HG02588 (cell line): Measurements from ENCODE around the gene MRPL51.
"Not testable (repeated sequence)": the region's sequence is repeated elsewhere in the genome, so short reads cannot be mapped to it uniquely, and the experiment has no call there.

ENCODE experiments used
- ATAC-seq: cut with Tn5 transposase; IDR thresholded peaks from one replicate; pipeline ENCODE4 v1.9.1; 2021; ENCODE audit warnings: mild to moderate bottlenecking, moderate library complexity; ENCODE audit not compliant: unreplicated experiment

MRPL51 gene

DNA sequence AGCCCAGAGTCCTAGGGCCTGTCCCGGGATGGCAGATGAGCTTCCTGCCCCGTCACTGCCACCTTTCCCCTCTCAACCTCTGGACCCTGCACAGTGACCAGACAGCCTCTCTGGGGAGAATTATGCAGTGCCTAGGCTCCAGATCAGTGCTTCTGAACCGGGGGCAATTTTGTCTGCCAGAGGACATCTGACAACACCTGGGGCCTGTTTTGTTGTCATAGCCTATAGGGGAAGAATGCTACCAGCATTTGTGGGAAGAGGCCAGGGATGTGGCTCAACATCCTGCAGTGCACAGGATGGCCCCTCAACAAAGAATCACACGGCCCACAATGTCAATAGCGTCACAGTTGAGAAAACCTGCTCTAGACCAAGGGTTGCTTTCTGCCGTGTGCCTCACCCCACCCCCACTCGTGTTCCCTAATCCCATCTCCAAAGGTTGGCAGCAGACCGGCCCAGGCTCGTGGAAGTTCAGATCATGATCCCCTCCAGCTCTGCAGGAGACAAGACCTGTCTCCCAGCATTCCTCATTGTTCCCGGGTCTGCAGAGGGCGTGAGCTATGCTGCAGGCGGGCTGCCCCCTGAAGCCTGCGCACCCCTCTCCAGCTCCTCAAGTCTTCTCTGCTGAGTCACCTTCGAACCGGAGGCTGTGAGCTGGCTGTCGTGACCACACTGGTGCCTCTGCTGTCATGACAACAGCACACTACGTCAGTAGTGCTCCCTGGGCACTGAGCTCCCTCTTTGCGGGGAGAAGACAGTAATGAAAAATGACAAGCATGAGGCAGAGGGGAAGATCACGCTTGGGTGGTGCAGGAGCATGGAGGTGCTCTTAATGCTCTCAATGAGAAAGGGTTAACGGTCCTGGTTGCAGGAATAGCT lies 39.2 kb upstream of the MRPL51 start:
- ATAC-seq, result no peak

DNA sequence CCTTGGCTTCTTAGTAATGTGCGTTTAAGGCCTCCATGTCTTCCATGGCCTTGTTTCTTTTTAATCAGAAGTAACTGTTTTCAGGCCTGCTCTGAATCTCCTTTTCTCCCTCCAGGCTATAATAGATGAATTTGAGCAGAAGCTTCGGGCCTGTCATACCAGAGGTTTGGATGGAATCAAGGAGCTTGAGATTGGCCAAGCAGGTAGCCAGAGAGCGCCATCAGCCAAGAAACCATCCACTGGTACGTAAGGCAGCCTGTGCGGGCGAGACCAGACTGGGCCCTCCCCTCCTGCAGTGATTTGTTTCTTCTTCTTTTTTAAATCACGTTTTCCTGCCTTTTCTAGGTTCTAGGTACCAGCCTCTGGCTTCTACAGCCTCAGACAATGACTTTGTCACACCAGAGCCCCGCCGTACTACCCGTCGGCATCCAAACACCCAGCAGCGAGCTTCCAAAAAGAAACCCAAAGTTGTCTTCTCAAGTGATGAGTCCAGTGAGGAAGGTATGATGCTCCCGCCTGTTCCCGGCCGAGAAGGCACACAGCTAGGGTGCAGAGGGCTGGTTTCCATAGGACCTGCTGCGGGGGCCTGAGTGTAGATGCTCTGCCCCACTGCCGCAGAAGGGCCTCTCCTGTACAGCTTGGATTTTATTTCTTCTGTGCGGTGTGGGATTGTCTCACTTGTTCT lies 37.7 kb upstream of the MRPL51 start:
- ATAC-seq, result no peak

DNA sequence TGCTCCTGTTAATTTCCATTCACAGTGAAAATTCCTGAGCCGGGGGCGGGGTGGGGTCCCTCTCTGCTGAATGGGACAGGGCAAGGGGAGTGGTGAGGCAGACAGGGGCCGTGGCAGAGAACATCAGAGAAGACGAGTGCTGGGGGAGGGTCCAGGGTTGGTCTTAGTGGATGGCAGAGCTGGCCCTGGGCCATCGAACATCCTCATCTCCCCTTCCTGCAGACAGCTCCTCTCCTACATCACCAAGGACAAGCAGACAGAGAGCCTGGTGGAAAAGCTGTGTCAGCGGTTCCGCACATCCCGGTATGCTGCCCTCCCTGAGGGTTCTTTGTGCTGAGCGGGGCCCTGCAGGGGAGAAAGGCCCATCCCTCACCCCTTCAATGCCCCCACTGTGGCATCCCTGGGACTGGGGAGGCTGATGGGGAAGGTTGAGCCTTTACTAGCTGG lies 36.3 kb upstream of the MRPL51 start:
- no peak for ATAC-seq

DNA sequence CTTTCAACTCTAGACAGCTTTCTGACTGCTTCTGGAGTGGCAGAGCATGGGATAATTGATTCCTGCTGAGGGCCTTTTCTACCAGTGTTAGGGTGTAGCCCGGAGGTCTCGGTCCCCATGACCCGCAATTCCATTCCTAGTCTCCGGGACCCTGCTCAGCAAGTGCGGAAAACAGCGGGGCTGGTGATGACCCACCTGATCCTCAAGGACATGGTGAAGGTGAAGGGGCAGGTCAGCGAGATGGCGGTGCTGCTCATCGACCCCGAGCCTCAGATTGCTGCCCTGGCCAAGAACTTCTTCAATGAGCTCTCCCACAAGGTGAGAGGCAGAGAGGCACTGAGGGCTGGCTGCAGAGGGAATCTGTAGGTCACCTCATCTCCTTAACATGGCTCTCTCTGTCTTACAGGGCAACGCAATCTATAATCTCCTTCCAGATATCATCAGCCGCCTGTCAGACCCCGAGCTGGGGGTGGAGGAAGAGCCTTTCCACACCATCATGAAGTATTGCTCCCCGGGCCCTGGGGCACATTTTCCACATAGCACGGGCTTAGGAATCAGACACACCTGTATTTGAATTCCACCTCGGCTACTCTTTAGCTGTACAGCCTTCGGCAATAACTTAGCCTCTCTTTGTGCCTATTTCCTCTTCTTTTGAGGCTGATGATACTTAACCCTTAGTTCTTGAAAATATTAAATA lies 35.6 kb upstream of the MRPL51 start:
- ATAC-seq, result no peak

DNA sequence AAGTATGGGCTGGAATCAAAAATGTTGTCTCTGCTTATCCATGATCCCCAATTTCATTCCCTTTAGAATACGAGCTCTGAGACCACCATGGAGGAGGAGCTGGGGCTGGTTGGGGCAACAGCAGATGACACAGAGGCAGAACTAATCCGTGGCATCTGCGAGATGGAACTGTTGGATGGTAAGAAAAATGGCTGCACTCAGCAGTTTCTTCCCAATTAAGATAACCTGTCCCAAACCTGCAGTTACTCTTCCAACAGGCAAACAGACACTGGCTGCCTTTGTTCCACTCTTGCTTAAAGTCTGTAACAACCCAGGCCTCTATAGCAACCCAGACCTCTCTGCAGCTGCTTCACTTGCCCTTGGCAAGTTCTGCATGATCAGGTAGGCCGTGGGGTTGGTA lies 34.6 kb upstream of the MRPL51 start:
- ATAC-seq, result no peak

DNA sequence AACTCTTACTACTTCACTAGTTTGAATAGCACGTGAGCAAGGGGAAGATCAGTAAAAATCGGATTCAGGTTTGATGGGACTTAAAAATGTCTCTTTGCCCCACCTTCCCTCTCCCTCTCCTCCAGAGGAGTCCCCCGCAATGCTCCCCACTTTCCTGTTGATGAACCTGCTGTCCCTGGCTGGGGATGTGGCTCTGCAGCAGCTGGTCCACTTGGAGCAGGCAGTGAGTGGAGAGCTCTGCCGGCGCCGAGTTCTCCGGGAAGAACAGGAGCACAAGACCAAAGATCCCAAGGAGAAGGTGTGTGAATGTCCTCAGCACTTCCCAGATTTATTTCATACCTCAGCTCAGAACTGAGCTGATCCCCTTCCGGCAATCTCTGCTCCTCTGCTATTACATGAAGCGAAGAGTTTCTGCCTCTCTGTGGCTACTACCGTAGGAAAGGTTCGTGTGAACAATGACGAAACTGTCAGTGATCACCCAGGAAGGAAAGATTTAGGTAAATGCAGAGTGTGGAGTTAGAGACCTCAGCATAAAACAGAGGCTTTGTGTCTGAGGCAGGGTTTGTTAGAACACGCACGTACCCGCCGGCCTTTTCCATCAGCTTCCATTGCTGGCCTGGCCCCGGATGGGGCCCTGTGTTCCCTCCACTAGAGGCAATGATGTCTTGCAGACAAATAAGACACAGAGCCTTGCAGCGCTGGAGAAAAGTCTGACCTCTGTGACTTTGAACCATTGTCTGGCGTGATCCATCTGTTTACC lies 33.9 kb upstream of the MRPL51 start:
- ATAC-seq, result no peak

DNA sequence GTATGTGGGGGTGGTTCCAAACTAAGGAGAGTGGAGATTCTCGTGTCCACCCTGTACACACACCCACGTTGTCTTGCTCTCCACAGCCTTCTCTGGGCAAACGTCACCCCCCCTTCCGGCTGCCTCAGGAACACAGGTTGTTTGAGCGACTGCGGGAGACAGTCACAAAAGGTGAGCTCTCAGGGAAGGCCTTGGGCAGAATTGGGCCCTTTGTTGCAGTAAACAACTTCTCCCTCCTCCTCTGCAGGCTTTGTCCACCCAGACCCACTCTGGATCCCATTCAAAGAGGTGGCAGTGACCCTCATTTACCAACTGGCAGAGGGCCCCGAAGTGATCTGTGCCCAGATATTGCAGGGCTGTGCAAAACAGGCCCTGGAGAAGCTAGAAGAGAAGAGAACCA lies 33.1 kb upstream of the MRPL51 start:
- no peak for ATAC-seq

DNA sequence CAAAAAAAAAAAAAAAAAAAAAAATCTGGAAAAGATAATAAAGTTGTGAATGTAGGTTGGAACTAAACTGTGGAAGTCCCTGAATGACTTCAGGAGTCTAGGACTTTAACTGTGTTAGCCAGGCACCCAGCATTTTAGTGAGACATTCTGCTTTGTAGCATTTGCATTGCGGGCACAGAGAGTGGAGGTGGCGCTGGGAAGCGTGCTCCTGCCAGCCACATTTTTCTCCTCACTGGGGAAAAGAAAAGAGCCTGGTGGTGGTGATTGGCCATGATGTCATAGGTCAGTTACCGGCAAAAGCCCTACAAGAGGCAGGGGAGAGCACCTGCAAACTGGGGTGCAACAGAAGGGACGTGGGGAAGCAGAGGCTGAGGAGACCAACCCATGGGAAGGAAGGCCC lies 31.6 kb upstream of the MRPL51 start:
- no peak for ATAC-seq

DNA sequence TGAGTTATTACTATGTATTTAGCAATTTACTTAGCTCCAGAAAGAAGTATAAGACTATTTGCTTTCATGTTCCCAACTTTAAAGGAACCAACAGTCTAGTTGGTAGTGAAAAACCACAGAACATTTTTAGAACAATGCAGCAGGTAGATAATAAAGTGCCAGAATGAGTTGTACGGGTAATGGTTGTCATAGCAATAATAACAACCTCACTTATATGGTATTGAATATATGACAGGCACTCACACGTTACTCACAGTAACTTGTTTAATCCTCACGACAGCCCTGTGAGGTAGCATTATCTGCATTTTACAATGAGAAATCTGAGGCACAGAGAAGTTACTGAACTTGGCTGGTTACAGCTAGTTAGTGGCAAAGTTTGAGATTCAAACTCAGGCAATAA lies 30.6 kb upstream of the MRPL51 start:
- no peak for ATAC-seq

DNA sequence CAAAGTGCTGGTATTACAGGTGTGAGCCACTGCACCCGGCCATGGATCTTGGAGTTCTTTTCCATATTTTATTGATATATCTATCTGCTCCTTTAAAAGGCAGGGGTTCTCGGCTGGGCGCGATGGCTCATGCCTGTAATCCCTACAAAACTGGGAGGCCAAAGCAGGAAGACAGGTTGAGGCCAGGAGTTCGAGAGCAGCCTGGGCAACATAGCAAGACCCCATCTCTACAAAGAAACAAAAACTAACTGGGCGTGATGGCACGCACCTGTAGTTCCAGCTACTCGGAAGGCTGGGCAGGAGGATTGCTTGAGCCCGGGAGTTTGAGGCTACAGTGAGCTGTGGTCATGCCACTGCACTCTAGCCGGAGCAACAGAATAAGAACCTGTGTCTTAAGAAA lies 29.1 kb upstream of the MRPL51 start:
- no peak for ATAC-seq

DNA sequence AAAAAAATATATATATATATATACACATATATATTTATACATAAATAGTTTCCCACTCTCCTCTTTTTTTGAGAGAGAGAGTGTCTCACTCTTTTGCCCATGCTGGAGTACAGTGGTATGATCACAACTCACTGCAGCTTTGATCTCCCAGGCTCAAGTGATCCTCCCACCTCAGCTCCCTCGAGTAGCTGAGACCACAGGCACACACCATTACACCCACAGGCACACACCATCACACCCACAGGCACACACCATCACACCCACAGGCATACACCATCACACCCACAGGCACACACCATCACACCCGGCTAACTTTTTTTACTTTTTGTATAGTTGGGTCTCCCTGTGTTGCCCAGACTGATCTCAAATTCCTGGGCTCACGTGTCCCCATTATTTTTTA lies 27.1 kb upstream of the MRPL51 start:
- no peak for ATAC-seq

DNA sequence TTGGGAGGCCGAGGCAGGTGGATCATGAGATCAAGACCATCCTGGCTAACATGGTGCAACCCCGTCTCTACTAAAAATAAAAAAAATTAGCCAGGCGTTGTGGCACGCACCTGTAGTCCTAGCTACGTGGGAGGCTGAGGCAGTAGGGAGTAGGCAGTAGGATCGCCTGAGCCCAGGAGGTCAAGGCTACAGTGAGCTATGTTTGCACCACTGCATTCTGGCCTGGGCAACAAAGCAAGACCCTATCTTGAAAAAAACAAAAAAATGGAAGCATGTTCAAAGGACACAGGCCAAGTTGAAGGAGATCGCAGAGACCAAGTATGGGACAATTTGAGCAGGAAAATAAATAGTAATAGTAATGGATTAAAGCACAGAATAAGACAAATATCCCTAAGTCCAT lies 15.0 kb upstream of the MRPL51 start:
- ATAC-seq, result no peak

DNA sequence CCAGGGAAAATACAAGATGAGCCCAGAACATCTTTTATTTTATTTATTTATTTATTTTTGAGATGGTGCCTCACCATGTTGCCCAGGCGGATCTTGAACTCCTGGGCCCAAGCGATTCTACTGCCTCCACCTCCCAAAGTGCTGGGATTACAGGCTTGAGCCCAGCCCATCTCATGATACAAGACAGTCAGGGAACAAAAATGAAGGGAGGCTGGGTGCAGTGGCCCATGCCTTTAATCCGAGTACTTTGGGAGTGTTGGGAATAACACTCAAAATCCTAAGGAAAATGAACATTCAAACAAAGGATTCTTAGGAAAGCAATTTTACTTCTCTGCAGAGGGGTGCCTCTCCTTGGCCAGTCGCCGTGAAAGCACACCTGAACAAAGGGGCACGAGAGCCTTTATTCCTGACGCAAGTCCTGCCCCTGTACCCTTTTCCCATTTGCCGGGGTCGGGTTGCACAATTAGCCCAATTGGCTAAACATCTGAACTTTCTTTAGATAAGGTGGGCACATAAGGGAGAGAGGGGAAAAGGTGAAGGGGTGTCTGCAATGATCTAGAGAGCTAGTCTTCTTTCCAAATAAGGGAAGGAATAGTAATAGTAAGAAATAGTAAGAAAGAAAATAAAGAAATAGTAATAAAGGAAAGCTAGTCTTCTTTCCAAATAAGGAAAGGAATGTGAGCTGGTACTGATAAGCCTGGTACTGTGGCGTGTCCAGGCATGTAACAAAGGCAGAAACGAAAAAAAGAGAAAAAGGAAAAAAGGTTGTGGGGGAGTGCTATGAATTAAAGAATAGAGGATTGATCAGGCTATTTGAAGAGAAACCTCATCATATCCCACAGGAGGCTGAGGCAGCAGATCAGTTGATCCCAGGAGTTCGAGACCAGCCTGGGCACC lies 14.3 kb upstream of the MRPL51 start:
- ATAC-seq, result no peak

DNA sequence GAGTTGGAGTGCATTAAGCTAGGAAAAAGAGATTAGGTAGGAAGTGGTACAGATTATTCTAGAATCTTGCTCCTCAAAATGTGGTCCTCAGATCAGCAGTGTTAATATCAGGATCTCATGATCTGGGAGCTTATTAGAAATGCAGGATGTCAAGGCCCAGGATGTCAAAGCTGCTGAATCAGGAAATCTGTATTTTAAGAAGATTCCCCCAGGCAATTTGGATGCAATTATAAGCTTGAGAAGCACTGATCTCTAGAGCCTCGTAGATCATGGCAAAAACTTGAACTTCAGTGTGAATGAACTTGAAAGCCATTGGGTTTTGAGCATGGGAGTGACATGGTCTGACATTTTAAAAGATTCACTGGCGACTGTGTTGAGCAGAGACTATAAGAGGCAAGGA lies 7.4 kb upstream of the MRPL51 start:
- ATAC-seq, result no peak

DNA sequence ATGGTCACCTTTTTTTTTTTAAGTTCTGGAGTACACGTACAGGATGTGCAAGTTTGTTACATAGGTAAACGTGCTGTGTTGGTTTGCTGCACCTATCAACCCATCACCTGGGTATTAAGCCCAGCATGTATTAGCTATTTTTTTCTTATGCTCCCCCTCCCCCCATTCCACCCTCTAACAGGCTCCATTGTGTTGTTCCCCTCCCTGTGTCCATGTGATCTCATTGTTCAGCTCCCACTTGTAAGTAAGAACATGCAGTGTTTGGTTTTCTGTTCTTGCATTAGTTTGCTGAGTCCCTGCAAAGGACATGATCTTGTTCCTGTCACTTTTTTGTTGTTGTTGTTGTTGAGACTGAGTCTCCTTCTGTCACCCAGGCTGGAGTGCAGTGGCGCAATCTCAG lies 4.2 kb upstream of the MRPL51 start:
- not testable (repeated sequence) for ATAC-seq

DNA sequence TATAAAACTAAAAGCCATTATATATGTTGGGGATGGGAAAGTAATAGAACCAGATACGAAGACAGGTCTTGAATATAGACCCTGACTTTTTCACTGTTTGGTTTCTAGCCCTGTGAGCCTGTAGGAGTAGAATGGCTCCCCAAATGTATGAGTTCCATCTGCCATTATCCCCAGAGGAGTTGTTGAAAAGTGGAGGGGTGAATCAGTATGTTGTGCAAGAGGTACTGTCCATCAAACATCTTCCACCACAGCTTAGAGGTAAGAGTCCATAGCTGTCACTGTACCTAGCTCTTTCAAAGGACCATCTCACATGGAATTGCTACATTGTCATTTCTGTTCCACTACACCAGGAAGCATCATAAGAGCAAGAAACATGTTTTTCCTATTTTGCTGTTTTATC lies 1.9 kb upstream of the MRPL51 start:
- ATAC-seq, result no peak

DNA sequence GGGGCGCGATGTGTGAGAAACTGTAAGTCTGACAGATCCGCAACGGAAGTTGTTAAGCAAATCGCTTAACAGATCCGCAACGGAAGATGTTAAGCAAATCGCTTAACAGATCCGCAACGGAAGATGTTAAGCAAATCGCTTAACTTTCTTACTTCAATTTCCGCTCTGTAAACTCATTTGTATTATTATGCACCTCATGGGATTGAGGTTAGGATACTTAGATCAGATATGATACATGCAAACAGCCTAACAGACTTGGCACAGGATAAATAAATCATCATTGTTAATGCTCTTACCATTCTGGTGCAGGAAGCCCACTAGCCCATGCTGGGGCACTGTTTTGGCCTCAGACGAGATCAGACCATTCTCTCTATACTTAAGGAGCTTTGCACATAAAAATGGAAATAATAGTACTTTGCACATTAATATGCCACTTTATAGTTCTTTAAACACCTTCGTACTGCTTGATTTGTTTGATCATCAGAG lies 1.2 kb upstream of the MRPL51 start:
- ATAC-seq, result no peak

DNA sequence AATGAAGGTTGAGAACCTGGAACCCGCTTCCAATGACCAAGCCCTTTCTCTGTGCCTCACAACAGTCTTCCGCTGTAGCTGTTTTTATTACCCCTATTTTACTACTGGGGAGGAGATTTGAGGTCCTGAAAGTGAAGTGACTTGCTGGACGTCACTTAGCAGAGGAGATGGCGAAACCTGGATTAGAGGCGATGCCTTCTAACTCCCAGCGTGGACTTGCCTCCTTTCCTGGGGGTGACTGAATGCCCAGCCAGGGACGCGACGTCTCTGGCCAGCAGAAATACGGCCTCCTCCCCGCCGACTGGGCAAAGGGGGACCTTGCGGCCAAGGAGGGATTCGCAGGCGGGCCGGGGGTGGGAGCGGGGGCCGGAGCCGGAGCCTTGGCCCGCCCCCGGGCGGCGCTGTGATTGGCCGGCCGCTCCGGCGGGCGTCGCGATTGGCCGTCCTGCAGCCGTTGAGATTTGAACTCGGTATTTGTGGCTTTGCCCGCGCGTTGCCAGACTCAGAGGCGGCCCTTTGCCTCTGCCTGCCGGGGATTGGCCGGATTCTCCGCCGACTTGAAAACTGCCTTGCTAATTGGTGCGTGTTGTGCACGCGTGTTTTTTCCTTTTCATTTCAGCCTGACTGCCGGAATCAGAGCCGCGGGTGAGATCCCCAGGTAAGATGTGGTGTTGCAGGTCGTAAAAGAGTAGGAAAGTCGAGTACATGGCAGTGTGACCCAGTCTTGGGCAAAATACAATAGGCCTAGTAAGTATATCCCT lies 615 bp upstream of the MRPL51 start, which contains the start of gene NCAPD2:
Gene NCAPD2, plus strand, starts transcription at position 606 of the 761 bp plus-strand sequence. CDS start 997 bp downstream, outside the sequence.
- peak; percentile 84 for ATAC-seq

DNA sequence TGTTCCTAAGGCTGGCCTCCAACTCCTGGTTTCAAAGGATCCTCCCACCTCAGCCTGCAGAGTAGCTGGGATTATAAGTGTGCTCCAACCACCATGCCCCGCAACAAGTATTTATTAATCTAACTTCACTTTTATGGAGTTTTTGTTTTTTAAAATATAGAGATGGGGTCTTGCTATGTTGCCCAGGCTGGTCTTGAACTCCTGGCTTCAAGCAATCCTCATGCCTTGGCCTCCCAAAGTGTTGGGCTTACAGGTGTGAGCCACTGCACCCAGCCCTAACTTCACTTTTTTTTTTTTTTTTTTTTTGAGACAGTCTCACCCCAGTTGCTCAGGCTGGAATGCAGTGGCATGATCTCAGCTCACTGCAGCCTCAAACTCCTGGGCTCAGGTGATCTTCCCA lies 2.4 kb downstream of the MRPL51 start:
- ATAC-seq, result not testable (repeated sequence)
